HepG2 (cell line): ENCODE data around the gene GPC6. TPM values are rescaled to one million over a fixed set of nuclear protein-coding genes. Genes with fewer than 3 reads are reported as not detected.

Source experiments
- AHDC1 ChIP-seq: sonication (generic); formaldehyde crosslinking; IDR thresholded peaks from 2 replicates; pipeline ENCODE4 v1.5.1; 2020; ENCODE audit warnings: mild to moderate bottlenecking, missing genetic modification reagents, borderline replicate concordance
- ARHGAP35 ChIP-seq: sonication (generic); formaldehyde crosslinking; IDR thresholded peaks from 2 replicates; pipeline ENCODE4 v1.9.0; 2022; ENCODE audit warnings: mild to moderate bottlenecking, inconsistent platforms, moderate library complexity, missing genetic modification reagents, borderline replicate concordance
- ARNT ChIP-seq: fragments of 450-650 bp; IDR thresholded peaks from 2 replicates; pipeline ENCODE4 v1.6.1; 2017
- BRF2 ChIP-seq: sonication (generic); formaldehyde crosslinking; IDR thresholded peaks from 2 replicates; pipeline ENCODE4 v1.8.1; 2022; ENCODE audit warnings: mild to moderate bottlenecking, missing genetic modification reagents
- CTCF ChIP-seq: sonication (generic); formaldehyde crosslinking; IDR thresholded peaks from 2 replicates; pipeline ENCODE4 v1.5.0; 2020; ENCODE audit warnings: mild to moderate bottlenecking, missing genetic modification reagents, moderate library complexity
- GMEB2 ChIP-seq: IDR thresholded peaks from 2 replicates; pipeline ENCODE4 v1.6.1; 2016; ENCODE audit warnings: missing biosample characterization, missing genetic modification reagents, low read depth
- REST ChIP-seq, 2 experiments: IDR thresholded peaks; 2 replicates each; pipeline ENCODE4 v1.6.1; 2011 to 2012; ENCODE audit warnings: low read length in 2 of 2, borderline replicate concordance in 1 of 2, low read depth in 1 of 2, mild to moderate bottlenecking in 1 of 2, moderate library complexity in 1 of 2
- TBL1XR1 ChIP-seq: fragments of 150-350 bp; IDR thresholded peaks from 2 replicates; pipeline ENCODE4 v1.6.1; 2014; ENCODE audit warnings: borderline replicate concordance, low read length; ENCODE audit not compliant: partially characterized antibody
- ZFP82 ChIP-seq: sonication (generic); formaldehyde crosslinking; IDR thresholded peaks from 2 replicates; pipeline ENCODE4 v1.5.1; 2020; ENCODE audit warnings: mild to moderate bottlenecking, missing genetic modification reagents, borderline replicate concordance
- ZNF335 ChIP-seq: sonication (generic); formaldehyde crosslinking; IDR thresholded peaks from 2 replicates; pipeline ENCODE4 v1.4.0; 2020; ENCODE audit warnings: missing genetic modification reagents
- ZNF503 ChIP-seq: sonication (generic); formaldehyde crosslinking; IDR thresholded peaks from 2 replicates; pipeline ENCODE4 v1.4.0; 2020; ENCODE audit warnings: missing genetic modification reagents
- ZNF619 ChIP-seq: sonication (generic); formaldehyde crosslinking; IDR thresholded peaks from 2 replicates; pipeline ENCODE4 v1.4.0; 2020; ENCODE audit warnings: mild to moderate bottlenecking, missing genetic modification reagents
- polyA plus RNA-seq, 8 experiments: library from polyadenylated mRNA; depleted of rRNA in 3 of 8; stranded (reverse) in 7 of 8; unstranded in 1 of 8; fragments of >200 nt; fragmentation: Illumina TruSeq in 4 of 8; extraction: Trizol in 4 of 8; gene quantifications; 2 replicates each; pipeline versions ENCODE4 v1.2.1 to v1.2.3, GENCODE V29; 2011 to 2016; ENCODE audit warnings: low read depth in 4 of 8, missing spikeins in 1 of 8, mixed read lengths in 1 of 8; ENCODE audit not compliant: insufficient read depth in 1 of 8
- total RNA-seq, 5 experiments: library from RNA; depleted of rRNA; stranded (reverse); fragments of >200 nt; fragmentation: Illumina TruSeq; extraction: Trizol; gene quantifications; 2 replicates each; pipeline ENCODE4 v1.2.3, GENCODE V29; 2016; ENCODE audit warnings: low read depth in 1 of 5

Gene GPC6
- total and polyA plus RNA-seq, 2 of the 13 experiments (the other 11 are each of a cell fraction or from before 2014, with no cell fraction given): 24.5 to 33.9 TPM

GRCh38 chr13:94178625-94179244 is 952.1 kb downstream of the GPC6 start (continued):
- TF ChIP-seq REST (IDR thresholded peaks at IDR 0.05; ENCODE audit: borderline replicate concordance in 1 of 2, low read depth in 1 of 2, low read length in 2 of 2): no peak
- TF ChIP-seq ZNF335 (CRISPR knock-in tag): no peak
- TF ChIP-seq CTCF (CRISPR knock-in tag): no peak
- TF ChIP-seq TBL1XR1: no peak
- no peak for TF ChIP-seq ARNT
- no peak for TF ChIP-seq GMEB2 (CRISPR knock-in tag)
- TF ChIP-seq ARHGAP35 (CRISPR knock-in tag): no peak
- no peak for TF ChIP-seq ZNF619 (CRISPR knock-in tag)
- no peak for TF ChIP-seq BRF2 (CRISPR knock-in tag)
- TF ChIP-seq AHDC1 (CRISPR knock-in tag): peak; percentile 65; the same call in 1 of the 2 replicates
- no peak for TF ChIP-seq ZFP82 (CRISPR knock-in tag)
- TF ChIP-seq ZNF503: no peak
